ENCODE data around the gene FAM124B.
"Not testable (repeated sequence)": the region's sequence is repeated elsewhere in the genome, so short reads cannot be mapped to it uniquely, and the experiment has no call there.

The FAM124B gene

GRCh38 chr2:224412141-224413015 lies 10.5 kb upstream of the FAM124B start:
- DNase-seq: no peak

DNA sequence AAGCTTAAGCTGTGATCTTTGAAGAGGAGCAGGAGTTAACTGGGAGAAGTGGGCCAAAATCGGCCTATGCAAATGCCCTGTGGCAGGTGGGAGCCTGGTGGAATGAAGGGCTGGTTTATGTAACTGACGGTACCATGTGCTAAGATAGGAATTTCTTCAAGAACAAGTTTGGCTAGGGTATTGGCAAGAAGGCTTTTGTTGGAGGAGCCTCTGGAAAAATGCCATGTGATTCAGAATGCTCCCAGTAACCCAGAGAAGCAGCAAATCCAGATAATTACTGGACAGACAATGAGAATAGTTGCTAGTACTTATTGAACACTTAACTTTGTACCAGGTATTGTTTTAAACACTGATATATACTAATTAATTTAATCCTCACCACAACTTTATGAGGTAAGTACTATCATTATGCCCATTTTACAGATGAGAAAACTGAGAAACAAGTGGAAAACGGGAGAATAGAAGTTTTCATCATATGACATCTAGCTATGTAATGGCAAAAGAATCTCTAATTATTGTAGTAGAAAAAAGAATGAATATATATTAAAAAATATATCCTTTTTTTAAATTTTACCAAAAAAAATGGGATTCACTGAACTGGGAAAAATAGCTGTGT lies 9.1 kb upstream of the FAM124B start:
- no peak for DNase-seq

DNA sequence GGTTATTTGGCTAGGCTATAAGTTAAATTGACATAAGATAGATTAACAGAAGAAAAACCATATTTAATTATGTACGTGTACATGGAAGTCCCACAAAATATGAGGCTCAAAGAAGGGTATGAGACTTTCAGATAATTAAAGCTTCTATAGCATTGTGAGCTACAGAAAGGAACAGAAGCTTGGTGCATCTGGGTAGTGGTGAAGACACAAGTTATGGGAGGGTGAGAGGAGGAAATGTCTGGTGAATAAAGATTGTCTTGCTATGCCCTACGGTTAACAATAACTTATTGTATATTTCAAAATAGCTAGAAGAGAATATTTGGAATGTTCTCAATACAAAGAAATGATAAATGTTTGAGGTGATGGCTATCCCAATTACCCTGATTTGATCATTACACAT lies 6.8 kb upstream of the FAM124B start:
- no peak for DNase-seq

DNA sequence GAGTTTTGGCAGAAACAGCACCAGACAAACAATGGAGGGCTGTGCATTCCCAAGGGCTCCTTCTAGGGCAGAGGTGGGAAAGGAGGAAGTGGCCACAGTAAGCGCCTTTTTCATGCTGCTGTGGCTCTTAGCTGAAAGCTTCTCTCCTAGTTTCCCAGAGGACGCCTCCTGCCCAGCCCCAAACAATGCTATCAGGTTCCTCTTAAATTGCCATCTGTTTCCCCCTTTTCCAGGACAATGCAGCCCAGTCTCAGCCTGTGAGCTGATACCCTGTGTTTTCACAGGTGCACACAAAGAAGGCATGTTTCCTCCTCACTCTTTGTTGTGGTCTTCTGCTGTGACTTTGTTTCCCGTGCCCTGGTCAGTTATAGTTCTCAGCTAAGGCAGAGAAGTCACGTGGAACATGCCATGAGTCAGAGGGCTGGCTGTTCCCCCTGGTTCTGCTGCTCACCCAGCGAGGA lies 5.4 kb upstream of the FAM124B start:
- DNase-seq: no peak

DNA sequence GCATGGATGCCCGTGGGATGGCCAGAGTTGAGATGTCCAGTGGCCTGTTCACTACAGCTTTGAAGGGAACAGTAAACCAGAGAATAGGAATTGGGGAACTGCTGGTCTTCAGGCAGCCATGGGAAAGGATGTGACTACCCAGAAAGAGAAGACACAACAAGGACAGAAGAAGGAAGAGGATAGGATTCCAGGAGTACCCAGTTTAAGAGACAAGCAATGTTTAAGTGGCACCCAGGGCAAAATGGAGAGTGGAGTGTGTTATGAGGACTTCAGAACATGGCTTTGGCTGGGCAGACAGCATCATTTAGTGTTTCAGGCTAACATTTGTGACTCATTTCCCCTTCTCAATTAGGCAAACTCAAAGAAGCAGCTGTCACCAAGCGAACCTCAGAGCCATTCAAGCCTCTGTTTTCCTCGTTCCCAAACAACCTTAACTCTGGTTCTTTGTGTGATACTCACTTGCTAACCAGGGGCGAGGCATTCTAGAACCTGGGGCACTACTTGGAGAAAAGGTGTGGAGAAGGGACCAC lies 4.0 kb upstream of the FAM124B start:
- DNase-seq: no peak

GRCh38 chr2:224405412-224405811 lies 3.5 kb upstream of the FAM124B start:
- DNase-seq: no peak

DNA sequence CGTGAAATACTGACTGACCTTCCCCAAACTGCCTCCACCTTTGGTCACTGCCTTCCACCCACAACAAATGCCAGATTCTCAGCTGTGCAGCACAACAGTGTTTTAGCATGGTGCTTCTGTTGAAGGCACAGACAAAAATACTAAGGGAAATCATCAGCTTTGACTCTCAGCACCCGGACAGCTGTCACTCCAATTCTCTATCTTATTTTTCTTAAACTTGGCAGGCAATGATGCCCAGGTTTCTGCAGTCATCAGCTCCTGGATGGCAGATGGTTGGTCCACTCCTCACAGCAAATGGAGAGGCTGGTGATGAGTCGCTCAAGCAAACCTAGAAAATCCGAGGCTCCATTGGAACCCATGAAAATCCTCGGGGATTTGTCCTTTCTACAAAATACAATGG lies 2.9 kb upstream of the FAM124B start:
- no peak for DNase-seq

DNA sequence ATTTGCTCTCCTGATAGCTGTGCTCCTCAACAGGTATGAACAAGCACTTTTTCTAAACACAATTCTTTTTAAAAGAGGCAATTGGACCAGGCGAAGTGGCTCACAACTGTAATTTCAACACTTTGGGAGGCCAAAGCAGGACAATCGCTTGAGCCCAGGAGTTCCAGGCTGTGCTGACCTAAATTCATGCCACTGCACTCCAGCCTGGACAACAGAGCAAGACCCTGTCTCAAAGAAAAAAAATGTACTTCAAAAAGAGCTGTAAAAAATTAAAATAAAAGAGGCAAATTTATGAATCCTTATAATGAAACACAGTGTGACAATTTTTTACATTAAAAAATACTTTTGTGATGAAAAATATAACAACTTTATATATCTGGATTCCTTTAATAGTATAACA lies 1.8 kb upstream of the FAM124B start:
- no peak for DNase-seq

- no peak for DNase-seq
These were observed 848 bp downstream of the FAM124B start for GRCh38 chr2:224400886-224401632.

DNA sequence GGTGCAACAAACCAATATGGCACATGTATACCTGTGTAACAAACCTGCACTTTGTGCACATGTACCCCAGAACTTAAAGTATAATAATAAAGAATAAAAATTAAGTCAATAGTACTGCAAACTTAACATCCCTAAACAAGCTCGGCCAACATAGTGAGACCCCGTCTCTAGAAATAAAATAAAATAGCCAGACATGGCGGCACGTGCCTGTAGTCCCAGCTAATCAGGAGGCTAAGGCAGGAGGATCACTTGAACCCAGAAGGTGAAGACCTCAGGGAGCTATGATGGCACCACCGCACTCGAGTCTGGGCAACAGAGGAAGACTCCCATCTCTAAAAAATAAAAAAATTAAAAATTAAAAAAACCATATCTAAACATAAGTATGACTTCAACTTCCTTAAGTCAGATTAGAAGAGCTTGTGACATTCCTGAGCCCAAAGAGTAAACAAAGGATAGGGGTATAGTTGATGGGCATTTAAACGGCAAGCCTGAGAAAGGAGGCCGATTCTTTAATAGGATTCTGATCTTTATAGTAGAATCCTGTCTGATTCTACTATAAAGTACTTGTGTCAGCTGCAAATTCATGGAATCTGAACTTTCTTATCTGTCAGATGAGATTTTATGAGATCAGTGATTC lies 1.6 kb downstream of the FAM124B start:
- DNase-seq: no peak

DNA sequence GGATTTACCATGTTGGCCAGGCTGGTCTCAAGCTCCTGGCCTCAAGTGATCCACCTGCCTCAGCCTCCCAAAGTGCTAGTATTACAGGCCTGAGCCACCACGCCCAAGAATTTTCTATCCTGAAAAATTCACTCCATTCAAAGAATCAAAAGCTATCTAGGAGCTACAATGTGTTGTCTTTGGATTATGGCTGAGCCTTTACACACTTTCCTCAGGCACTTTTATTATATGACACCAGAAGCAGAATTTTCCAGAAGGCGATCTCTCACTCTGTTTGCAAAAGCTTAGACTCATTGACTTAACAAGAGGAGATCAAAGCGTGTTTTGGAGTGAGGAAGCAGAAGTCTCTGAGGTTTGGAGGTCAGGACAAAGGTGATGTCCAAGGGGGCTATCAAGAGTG lies 3.6 kb downstream of the FAM124B start:
- DNase-seq: no peak

- not testable (repeated sequence) for DNase-seq
These were observed 4.8 kb downstream of the FAM124B start for GRCh38 chr2:224397100-224397499.

- DNase-seq: no peak
These were observed 6.1 kb downstream of the FAM124B start for GRCh38 chr2:224395620-224396390.

- no peak for DNase-seq
These were observed 8.6 kb downstream of the FAM124B start for GRCh38 chr2:224393157-224393872.

DNA sequence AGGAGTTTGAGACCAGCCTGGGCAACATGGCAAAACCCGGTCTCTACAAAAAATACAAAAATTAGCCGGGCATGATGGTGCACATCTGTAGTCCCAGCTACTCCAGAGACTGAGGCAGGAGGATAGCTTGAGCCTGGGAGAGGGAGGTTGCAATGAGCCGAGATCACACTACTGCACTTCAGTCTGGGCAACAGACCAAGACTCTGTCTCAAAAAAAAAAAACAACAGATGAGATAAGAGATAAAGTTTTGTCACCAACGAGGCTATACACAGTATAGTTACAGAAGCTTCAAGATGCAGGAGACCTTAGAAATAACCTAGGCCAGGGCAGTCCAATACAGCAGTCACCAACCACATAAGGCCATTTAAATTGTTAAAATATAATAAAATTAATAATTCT lies 9.4 kb downstream of the FAM124B start:
- no peak for DNase-seq

DNA sequence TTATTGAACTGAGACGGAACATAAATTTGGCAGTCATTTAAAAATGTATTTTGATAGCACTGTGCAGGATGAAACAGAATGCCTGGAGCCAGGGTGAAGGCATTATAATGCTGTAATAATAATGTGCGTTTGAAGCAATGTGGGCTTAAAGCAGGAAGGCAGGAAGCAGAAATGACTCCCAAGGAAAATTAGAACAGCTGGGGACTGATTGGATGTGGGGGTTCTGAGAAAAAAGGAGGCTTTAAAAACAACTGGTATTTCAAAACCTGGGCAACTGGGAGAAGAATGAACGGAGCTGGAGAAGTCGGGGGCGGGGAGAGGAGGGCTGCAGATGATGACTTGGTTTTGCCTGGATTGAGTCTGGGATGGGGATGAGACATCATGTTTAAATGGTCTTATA lies 12.6 kb downstream of the FAM124B start:
- no peak for DNase-seq

DNA sequence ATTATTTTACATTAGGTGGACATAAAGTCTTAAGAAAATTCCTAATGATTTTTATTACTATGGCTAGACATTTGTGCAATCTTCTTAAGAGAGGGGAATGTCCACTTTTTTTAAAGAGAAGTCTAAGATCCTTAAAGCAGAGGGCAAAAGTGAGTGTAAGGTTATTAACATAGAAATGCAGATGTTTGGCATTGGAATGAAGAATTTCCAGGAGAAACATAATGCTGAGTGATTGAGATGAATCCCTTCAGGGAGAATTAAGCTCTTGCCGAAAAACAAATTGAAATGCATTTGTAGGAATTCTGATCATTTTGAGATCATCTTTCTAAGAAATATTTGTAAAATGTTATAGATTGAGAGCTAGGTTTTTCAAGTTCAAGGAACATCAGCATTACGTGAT lies 15.0 kb downstream of the FAM124B start:
- no peak for DNase-seq

- DNase-seq: no peak
These were observed 18.8 kb downstream of the FAM124B start for GRCh38 chr2:224382973-224383555.

- DNase-seq: not testable (repeated sequence)
These were observed 19.6 kb downstream of the FAM124B start for GRCh38 chr2:224382280-224382647.

DNA sequence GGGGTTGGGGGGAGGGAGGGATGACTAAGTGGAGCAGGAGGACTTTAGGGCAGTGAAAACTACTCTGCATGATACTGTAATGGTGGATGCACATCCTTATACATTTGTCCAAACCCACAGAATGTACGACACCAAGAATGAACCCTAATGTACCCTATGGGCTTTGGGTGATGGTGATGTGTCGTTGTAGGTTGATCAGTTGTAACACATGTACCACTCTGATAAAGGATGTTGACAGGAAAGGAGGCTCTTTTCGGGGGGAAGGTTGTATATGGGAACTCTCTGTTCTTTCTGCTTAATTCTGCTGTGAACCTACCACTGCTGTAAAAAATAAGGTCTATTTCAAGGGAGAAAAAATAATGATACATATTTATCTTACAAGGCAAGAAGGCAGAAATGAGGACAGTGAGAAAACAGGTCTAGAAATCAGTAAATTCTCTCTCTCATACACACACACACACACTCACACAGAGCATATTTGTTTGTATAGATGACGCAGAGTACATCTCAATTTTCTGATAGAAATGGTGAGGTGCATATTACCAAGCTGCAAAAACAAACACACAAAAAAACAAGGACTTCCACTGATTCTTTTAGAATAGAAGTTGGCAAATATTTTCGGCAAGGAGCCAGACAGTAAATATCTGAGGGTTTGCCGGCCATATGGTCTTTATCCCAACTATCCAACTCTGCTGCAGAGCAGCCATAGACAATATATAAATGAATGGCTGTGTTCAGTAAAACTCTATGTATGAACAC lies 20.2 kb downstream of the FAM124B start:
- DNase-seq: no peak
